HepG2 (cell line): Measurements from ENCODE around the gene SLC19A1. TPM values are rescaled to one million over a fixed set of nuclear protein-coding genes. Genes with fewer than 3 reads are reported as not detected.

Experiments
- ARID2 ChIP-seq: sonication (generic); formaldehyde crosslinking; IDR thresholded peaks from 2 replicates; pipeline ENCODE4 v1.8.1; 2022; ENCODE audit warnings: mild to moderate bottlenecking, missing genetic modification reagents, borderline replicate concordance
- BHLHE40 ChIP-seq: IDR thresholded peaks from 2 replicates; pipeline ENCODE4 v1.6.1; 2011; ENCODE audit warnings: low read length, improper control_type of control experiment
- HHEX ChIP-seq: IDR thresholded peaks from 2 replicates; pipeline ENCODE4 v1.6.1; 2016; ENCODE audit warnings: control low read depth
- JUNB ChIP-seq: sonication (generic); formaldehyde crosslinking; IDR thresholded peaks from 2 replicates; pipeline ENCODE4 v1.8.0; 2022; ENCODE audit warnings: missing genetic modification reagents, mild to moderate bottlenecking, borderline replicate concordance
- NFYB ChIP-seq: sonication (generic); formaldehyde crosslinking; IDR thresholded peaks from 2 replicates; pipeline ENCODE4 v1.4.0; 2020; ENCODE audit warnings: missing genetic modification reagents
- PHB2 ChIP-seq: fragments of 450-650 bp; IDR thresholded peaks from 2 replicates; pipeline ENCODE4 v1.6.1; 2018; ENCODE audit not compliant: partially characterized antibody
- RFXANK ChIP-seq: IDR thresholded peaks from 2 replicates; pipeline ENCODE4 v1.6.1; 2016
- SMAD1 ChIP-seq: sonication (generic); formaldehyde crosslinking; IDR thresholded peaks from 2 replicates; pipeline ENCODE4 v1.4.0; 2020; ENCODE audit warnings: missing genetic modification reagents, low read depth, mild to moderate bottlenecking, borderline replicate concordance
- SOX5 ChIP-seq: IDR thresholded peaks from 2 replicates; pipeline ENCODE4 v1.6.1; 2016; ENCODE audit warnings: borderline replicate concordance
- ZNF446 ChIP-seq: sonication (generic); formaldehyde crosslinking; IDR thresholded peaks from 2 replicates; pipeline ENCODE4 v1.5.0; 2020; ENCODE audit warnings: mild to moderate bottlenecking, missing genetic modification reagents
- ZNF775 ChIP-seq: sonication (generic); formaldehyde crosslinking; IDR thresholded peaks from 2 replicates; pipeline ENCODE4 v1.4.0; 2020; ENCODE audit warnings: missing genetic modification reagents, mild to moderate bottlenecking, moderate library complexity, borderline replicate concordance
- polyA plus RNA-seq, 8 experiments: library from polyadenylated mRNA; depleted of rRNA in 3 of 8; stranded (reverse) in 7 of 8; unstranded in 1 of 8; fragments of >200 nt; fragmentation: Illumina TruSeq in 4 of 8; extraction: Trizol in 4 of 8; gene quantifications; 2 replicates each; pipeline versions ENCODE4 v1.2.1 to v1.2.3, GENCODE V29; 2011 to 2016; ENCODE audit warnings: low read depth in 4 of 8, missing spikeins in 1 of 8, mixed read lengths in 1 of 8; ENCODE audit not compliant: insufficient read depth in 1 of 8
- total RNA-seq, 5 experiments: library from RNA; depleted of rRNA; stranded (reverse); fragments of >200 nt; fragmentation: Illumina TruSeq; extraction: Trizol; gene quantifications; 2 replicates each; pipeline ENCODE4 v1.2.3, GENCODE V29; 2016; ENCODE audit warnings: low read depth in 1 of 5
- TF ChIP-seq, protein P1 (sequence below), 2 experiments: sonication (generic) in 1 of 2; formaldehyde crosslinking in 1 of 2; IDR thresholded peaks; 2 replicates each; pipeline versions ENCODE4 v1.5.1 to v1.6.1; 2011 to 2020; ENCODE audit warnings: borderline replicate concordance in 1 of 2, low read depth in 1 of 2, low read length in 1 of 2, mild to moderate bottlenecking in 1 of 2, missing genetic modification reagents in 1 of 2, moderate library complexity in 1 of 2
- TF ChIP-seq, protein P2 (sequence below): sonication (generic); formaldehyde crosslinking; IDR thresholded peaks from 2 replicates; pipeline ENCODE4 v1.8.1; 2023; ENCODE audit warnings: mild to moderate bottlenecking, missing genetic modification reagents
- TF ChIP-seq, protein P3 (sequence below): sonication (generic); formaldehyde crosslinking; IDR thresholded peaks from 2 replicates; pipeline ENCODE4 v1.4.0; 2020; ENCODE audit warnings: missing genetic modification reagents
- TF ChIP-seq, protein P4 (sequence below): sonication (generic); formaldehyde crosslinking; IDR thresholded peaks from 2 replicates; pipeline ENCODE4 v1.4.0; 2020; ENCODE audit warnings: missing genetic modification reagents, mild to moderate bottlenecking, borderline replicate concordance
- TF ChIP-seq, protein P5 (sequence below), 2 experiments: IDR thresholded peaks; 2 replicates each; pipeline ENCODE4 v1.6.1; 2011 to 2012; ENCODE audit warnings: low read length in 2 of 2, borderline replicate concordance in 1 of 2, low read depth in 1 of 2, mild to moderate bottlenecking in 1 of 2, moderate library complexity in 1 of 2
- TF ChIP-seq, protein P6 (sequence below): sonication (generic); formaldehyde crosslinking; IDR thresholded peaks from 2 replicates; pipeline ENCODE4 v1.8.0; 2022; ENCODE audit warnings: mild to moderate bottlenecking, missing genetic modification reagents, moderate library complexity

SLC19A1 gene
- total and polyA plus RNA-seq, 2 of the 13 experiments (the other 11 are each of a cell fraction or from before 2014, with no cell fraction given), result 21.8 to 23.0 TPM

DNA sequence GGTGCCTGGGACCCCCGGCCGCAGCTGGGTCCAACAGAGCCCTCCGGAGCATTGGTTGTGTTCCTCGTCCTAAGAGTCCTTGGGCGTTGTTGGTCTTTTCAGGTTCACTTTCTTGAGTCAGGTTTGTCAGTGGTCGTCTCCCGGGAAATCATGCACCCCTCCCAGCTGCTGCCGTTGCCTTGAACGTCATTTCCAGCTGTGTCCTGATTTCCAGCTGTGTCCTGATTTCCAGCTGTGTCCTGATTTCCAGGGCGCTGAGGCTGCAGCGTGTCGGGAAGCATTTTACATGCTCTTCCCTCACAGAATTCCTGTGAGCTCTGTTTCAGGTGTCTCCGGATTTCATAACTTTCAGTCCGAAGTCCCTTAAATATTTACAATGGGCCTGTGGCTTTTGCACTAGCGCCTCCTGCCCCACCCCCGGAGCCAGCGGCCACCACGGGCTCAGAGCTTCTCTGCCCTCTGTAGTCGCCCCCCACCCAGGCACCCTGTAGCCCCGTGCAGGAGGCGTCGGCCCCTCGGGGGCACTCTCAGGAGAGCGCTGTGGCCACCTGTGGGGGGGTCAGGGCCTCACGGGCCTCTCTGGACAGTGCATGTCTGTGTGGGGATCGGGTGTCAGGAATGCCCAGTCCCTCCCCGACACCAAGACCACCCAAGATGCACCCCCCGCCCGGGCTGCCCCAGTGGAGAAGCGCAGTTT, 70.6 kb downstream of the SLC19A1 start (continued):
- TF ChIP-seq, protein P1, sequence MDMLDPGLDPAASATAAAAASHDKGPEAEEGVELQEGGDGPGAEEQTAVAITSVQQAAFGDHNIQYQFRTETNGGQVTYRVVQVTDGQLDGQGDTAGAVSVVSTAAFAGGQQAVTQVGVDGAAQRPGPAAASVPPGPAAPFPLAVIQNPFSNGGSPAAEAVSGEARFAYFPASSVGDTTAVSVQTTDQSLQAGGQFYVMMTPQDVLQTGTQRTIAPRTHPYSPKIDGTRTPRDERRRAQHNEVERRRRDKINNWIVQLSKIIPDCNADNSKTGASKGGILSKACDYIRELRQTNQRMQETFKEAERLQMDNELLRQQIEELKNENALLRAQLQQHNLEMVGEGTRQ (IDR thresholded peaks at IDR 0.05; ENCODE audit: low read depth, low read length), result no peak
- TF ChIP-seq, protein P1 (CRISPR knock-in tag; IDR thresholded peaks at IDR 0.05; ENCODE audit: borderline replicate concordance), result no peak
- no peak; the same call in 1 of the 2 replicates for TF ChIP-seq NFYB
- no peak for TF ChIP-seq HHEX (CRISPR knock-in tag)
- TF ChIP-seq, protein P2, sequence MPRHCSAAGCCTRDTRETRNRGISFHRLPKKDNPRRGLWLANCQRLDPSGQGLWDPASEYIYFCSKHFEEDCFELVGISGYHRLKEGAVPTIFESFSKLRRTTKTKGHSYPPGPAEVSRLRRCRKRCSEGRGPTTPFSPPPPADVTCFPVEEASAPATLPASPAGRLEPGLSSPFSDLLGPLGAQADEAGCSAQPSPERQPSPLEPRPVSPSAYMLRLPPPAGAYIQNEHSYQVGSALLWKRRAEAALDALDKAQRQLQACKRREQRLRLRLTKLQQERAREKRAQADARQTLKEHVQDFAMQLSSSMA (CRISPR knock-in tag), result no peak
- TF ChIP-seq, protein P3, sequence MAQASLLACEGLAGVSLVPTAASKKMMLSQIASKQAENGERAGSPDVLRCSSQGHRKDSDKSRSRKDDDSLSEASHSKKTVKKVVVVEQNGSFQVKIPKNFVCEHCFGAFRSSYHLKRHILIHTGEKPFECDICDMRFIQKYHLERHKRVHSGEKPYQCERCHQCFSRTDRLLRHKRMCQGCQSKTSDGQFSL (CRISPR knock-in tag), result peak; percentile 93
- TF ChIP-seq ARID2 (CRISPR knock-in tag), result no peak
- TF ChIP-seq BHLHE40, result no peak
- no peak for TF ChIP-seq JUNB
- TF ChIP-seq, protein P4, sequence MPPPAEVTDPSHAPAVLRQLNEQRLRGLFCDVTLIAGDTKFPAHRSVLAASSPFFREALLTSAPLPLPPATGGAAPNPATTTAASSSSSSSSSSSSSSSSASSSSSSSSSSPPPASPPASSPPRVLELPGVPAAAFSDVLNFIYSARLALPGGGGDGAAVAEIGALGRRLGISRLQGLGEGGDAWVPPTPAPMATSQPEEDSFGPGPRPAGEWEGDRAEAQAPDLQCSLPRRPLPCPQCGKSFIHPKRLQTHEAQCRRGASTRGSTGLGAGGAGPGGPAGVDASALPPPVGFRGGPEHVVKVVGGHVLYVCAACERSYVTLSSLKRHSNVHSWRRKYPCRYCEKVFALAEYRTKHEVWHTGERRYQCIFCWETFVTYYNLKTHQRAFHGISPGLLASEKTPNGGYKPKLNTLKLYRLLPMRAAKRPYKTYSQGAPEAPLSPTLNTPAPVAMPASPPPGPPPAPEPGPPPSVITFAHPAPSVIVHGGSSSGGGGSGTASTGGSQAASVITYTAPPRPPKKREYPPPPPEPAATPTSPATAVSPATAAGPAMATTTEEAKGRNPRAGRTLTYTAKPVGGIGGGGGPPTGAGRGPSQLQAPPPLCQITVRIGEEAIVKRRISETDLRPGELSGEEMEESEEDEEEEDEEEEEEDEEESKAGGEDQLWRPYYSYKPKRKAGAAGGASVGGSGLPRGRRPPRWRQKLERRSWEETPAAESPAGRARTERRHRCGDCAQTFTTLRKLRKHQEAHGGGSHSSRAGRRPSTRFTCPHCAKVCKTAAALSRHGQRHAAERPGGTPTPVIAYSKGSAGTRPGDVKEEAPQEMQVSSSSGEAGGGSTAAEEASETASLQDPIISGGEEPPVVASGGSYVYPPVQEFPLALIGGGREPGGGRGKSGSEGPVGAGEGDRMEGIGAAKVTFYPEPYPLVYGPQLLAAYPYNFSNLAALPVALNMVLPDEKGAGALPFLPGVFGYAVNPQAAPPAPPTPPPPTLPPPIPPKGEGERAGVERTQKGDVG (CRISPR knock-in tag), result no peak
- no peak for TF ChIP-seq PHB2
- peak; percentile 8; the same call in 1 of the 2 replicates for TF ChIP-seq ZNF446 (CRISPR knock-in tag)
- TF ChIP-seq SOX5 (CRISPR knock-in tag), result peak; percentile 90
- TF ChIP-seq, protein P5, sequence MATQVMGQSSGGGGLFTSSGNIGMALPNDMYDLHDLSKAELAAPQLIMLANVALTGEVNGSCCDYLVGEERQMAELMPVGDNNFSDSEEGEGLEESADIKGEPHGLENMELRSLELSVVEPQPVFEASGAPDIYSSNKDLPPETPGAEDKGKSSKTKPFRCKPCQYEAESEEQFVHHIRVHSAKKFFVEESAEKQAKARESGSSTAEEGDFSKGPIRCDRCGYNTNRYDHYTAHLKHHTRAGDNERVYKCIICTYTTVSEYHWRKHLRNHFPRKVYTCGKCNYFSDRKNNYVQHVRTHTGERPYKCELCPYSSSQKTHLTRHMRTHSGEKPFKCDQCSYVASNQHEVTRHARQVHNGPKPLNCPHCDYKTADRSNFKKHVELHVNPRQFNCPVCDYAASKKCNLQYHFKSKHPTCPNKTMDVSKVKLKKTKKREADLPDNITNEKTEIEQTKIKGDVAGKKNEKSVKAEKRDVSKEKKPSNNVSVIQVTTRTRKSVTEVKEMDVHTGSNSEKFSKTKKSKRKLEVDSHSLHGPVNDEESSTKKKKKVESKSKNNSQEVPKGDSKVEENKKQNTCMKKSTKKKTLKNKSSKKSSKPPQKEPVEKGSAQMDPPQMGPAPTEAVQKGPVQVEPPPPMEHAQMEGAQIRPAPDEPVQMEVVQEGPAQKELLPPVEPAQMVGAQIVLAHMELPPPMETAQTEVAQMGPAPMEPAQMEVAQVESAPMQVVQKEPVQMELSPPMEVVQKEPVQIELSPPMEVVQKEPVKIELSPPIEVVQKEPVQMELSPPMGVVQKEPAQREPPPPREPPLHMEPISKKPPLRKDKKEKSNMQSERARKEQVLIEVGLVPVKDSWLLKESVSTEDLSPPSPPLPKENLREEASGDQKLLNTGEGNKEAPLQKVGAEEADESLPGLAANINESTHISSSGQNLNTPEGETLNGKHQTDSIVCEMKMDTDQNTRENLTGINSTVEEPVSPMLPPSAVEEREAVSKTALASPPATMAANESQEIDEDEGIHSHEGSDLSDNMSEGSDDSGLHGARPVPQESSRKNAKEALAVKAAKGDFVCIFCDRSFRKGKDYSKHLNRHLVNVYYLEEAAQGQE (IDR thresholded peaks at IDR 0.05; ENCODE audit: borderline replicate concordance in 1 of 2, low read depth in 1 of 2, low read length in 2 of 2), result peak in 1 of 2 experiments; percentile 59; a peak in 1 of 4 replicates
- TF ChIP-seq SMAD1 (CRISPR knock-in tag), result peak; percentile 75; the same call in 1 of the 2 replicates
- TF ChIP-seq ZNF775, result no peak
- TF ChIP-seq, protein P6, sequence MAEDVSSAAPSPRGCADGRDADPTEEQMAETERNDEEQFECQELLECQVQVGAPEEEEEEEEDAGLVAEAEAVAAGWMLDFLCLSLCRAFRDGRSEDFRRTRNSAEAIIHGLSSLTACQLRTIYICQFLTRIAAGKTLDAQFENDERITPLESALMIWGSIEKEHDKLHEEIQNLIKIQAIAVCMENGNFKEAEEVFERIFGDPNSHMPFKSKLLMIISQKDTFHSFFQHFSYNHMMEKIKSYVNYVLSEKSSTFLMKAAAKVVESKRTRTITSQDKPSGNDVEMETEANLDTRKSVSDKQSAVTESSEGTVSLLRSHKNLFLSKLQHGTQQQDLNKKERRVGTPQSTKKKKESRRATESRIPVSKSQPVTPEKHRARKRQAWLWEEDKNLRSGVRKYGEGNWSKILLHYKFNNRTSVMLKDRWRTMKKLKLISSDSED (CRISPR knock-in tag), result no peak
- no peak for TF ChIP-seq RFXANK (CRISPR knock-in tag)
